Measurements from ENCODE around the gene ALDOA. TPM values are rescaled to one million over a fixed set of nuclear protein-coding genes. Genes with fewer than 3 reads are reported as not detected.

The ALDOA gene
- total and polyA plus RNA-seq, 2 experiments from 2014 or later, result 397 to 882 TPM

- Histone ChIP-seq H3K4me3 (no peak overlapping the region), H3K79me2 (peaks cover under 1% of the 10 kb centered on the region), H4K20me1 (ENCODE audit: insufficient read depth, poor library complexity, severe bottlenecking) (no peaks in the 10 kb centered on the region), H3K36me3 (replicated peaks; ENCODE audit: insufficient read depth, low read depth) (no peaks in the 10 kb centered on the region), H3K27ac (no peak overlapping the region), H3K4me1 (ENCODE audit: insufficient read depth) (no peaks in the 10 kb centered on the region), H2AFZ (no peak overlapping the region), H3K4me2 (no peak overlapping the region), H3K9me3 (ENCODE audit: low read depth) (no peaks in the 10 kb centered on the region), H3K9me2 (replicated peaks; ENCODE audit: insufficient read depth) (no peaks in the 10 kb centered on the region), H3K27me3 (no peaks in the 10 kb centered on the region)
- WGBS (ENCODE audit: low lambda C conversion rate, missing lambda C conversion rate), result 96% methylated on average over 19 of the region's 27 CpGs
- TF ChIP-seq CTCF (IDR thresholded peaks at IDR 0.05; ENCODE audit: poor library complexity), result no peak
- no peak for TF ChIP-seq EZH2phosphoT487 (IDR thresholded peaks at IDR 0.05; ENCODE audit: low read depth, severe bottlenecking, unreplicated experiment)
- TF ChIP-seq EZH2 (IDR thresholded peaks at IDR 0.05; ENCODE audit: borderline replicate concordance), result no peak
- no peak for DNase-seq (ENCODE audit: low spot score)
Measured at GRCh38 chr16:30086291-30087140, 21.0 kb downstream of the ALDOA start.

GRCh38 chr16:30087181-30087898 is 21.8 kb downstream of the ALDOA start:
- no peak for DNase-seq (ENCODE audit: low spot score)
- H3K27ac ChIP-seq, result no peak overlapping the region
- no peaks in the 10 kb centered on the region for H3K9me3 ChIP-seq (ENCODE audit: low read depth)
- H3K4me3 ChIP-seq, result no peak overlapping the region
- H2AFZ ChIP-seq, result no peak overlapping the region
- H3K9me2 ChIP-seq (replicated peaks; ENCODE audit: insufficient read depth), result no peaks in the 10 kb centered on the region
- no peak overlapping the region for H3K4me2 ChIP-seq
- H3K4me1 ChIP-seq (ENCODE audit: insufficient read depth), result peaks cover 4% of the 10 kb centered on the region
- 97% methylated on average over 11 of the region's 11 CpGs for WGBS (ENCODE audit: low lambda C conversion rate, missing lambda C conversion rate)
- no peaks in the 10 kb centered on the region for H4K20me1 ChIP-seq (ENCODE audit: insufficient read depth, poor library complexity, severe bottlenecking)
- H3K27me3 ChIP-seq, result no peaks in the 10 kb centered on the region
- no peaks in the 10 kb centered on the region for H3K79me2 ChIP-seq
- TF ChIP-seq EZH2phosphoT487 (IDR thresholded peaks at IDR 0.05; ENCODE audit: low read depth, severe bottlenecking, unreplicated experiment), result no peak
- TF ChIP-seq EZH2 (IDR thresholded peaks at IDR 0.05; ENCODE audit: borderline replicate concordance), result no peak
- no peak for TF ChIP-seq CTCF (IDR thresholded peaks at IDR 0.05; ENCODE audit: poor library complexity)
- H3K36me3 ChIP-seq (replicated peaks; ENCODE audit: insufficient read depth, low read depth), result no peaks in the 10 kb centered on the region

GRCh38 chr16:30088237-30088831 is 22.8 kb downstream of the ALDOA start:
- 81% methylated on average over 10 of the region's 10 CpGs for WGBS (ENCODE audit: low lambda C conversion rate, missing lambda C conversion rate)
- H3K9me3 ChIP-seq (ENCODE audit: low read depth), result no peaks in the 10 kb centered on the region
- no peaks in the 10 kb centered on the region for H3K9me2 ChIP-seq (replicated peaks; ENCODE audit: insufficient read depth)
- no peak for DNase-seq (ENCODE audit: low spot score)
- H4K20me1 ChIP-seq (ENCODE audit: insufficient read depth, poor library complexity, severe bottlenecking), result no peaks in the 10 kb centered on the region
- H3K4me1 ChIP-seq (ENCODE audit: insufficient read depth), result peaks cover 6% of the 10 kb centered on the region
- no peak overlapping the region for H3K4me3 ChIP-seq
- no peaks in the 10 kb centered on the region for H3K36me3 ChIP-seq (replicated peaks; ENCODE audit: insufficient read depth, low read depth)
- no peak overlapping the region for H2AFZ ChIP-seq
- no peak overlapping the region for H3K4me2 ChIP-seq
- no peak overlapping the region for H3K27ac ChIP-seq
- no peaks in the 10 kb centered on the region for H3K79me2 ChIP-seq
- no peak for TF ChIP-seq EZH2 (IDR thresholded peaks at IDR 0.05; ENCODE audit: borderline replicate concordance)
- no peak for TF ChIP-seq EZH2phosphoT487 (IDR thresholded peaks at IDR 0.05; ENCODE audit: low read depth, severe bottlenecking, unreplicated experiment)
- no peak for TF ChIP-seq CTCF (IDR thresholded peaks at IDR 0.05; ENCODE audit: poor library complexity)
- no peaks in the 10 kb centered on the region for H3K27me3 ChIP-seq

Data from hepatocyte (in vitro differentiated cells).